Hepatocyte (in vitro differentiated cells): Measurements from ENCODE around the gene SSTR3.

Experiments used
- CTCF ChIP-seq: fragments of 200-600 bp; sonication (generic); IDR thresholded peaks from 2 replicates; pipeline ENCODE4 v1.5.1; 2016; ENCODE audit warnings: antibody characterized with exemption, mild to moderate bottlenecking; ENCODE audit not compliant: poor library complexity
- EZH2 ChIP-seq: fragments of 200-600 bp; sonication (generic); IDR thresholded peaks from 2 replicates; pipeline ENCODE4 v1.6.1; 2016; ENCODE audit warnings: antibody characterized with exemption, mild to moderate bottlenecking, borderline replicate concordance

GRCh38 chr22:37237371-37238268 is 25.3 kb upstream of the SSTR3 start:
- TF ChIP-seq CTCF (no peak), EZH2 (no peak)
